DMS53 (cell line): ENCODE measurements around the gene SNRNP35.
A peak's percentile ranks its signal among the peaks of the same experiment; 100 is the strongest.
"Not testable (repeated sequence)": the region's sequence is repeated elsewhere in the genome, so short reads cannot be mapped to it uniquely, and the experiment has no call there.

ENCODE experiments used
- DNase-seq: peaks from one replicate; lab custom pipeline; 2025; lab: John Stamatoyannopoulos, UW

SNRNP35 gene

DNA sequence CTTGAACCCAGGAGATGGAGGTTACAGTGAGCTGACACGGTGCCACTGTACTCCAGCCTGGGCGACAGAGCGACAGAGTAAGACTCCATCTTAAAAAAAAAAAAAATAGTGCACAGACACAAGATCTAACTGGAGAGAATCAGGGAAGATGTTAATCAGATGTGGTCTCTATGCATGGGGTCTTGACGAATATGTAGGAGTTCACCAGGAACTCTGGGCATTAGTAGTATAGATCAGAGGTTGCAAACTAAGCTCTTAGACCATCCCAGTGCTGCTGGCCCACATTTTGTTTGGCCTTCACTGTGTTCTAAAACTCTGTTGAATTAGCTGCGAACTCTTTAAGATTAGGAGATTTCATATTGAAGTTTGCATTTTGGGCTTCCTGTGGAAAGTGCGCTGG lies 31.6 kb downstream of the SNRNP35 start:
- no peak for DNase-seq

- no peak for DNase-seq
These were observed 32.1 kb downstream of the SNRNP35 start for GRCh38 chr12:123490089-123490488.

DNA sequence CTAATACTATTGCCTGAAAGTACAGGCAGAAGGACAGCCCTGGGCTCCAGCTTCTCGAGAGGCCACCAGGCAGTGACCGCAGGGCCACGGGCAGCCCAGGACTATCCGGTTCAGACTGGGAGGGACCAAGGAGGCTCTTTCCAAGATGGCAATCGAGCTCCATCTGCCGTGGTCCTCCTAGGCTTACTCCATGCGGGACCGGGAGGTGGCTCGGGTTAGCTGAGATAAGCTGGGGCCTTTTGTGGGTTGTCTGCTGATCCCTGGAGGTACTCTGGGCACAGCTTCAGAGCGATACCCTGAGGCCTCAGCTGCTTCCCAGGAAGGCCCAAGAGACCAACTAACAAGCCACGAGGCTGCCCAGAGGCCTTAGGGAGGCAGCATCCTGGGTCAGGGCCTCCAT lies 33.1 kb downstream of the SNRNP35 start:
- no peak for DNase-seq

DNA sequence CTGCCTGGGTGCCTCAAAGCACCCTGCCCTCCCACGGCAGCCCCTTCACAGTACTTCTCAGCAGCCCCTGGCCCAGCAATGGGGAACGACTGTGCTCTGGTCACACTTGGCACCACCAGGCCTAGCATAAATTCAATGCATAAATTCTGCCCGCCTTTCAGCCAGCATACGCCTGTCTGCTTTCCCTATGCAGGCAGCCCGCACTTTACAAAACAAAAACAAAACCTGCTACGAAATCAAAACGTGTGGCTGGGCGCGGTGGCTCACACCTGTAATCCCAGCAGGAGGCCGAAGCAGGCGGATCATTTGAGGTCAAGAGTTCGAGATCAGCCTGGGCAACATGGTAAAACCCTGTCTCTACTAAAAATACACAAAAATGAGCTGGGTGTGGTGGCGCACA lies 33.5 kb downstream of the SNRNP35 start:
- no peak for DNase-seq

DNA sequence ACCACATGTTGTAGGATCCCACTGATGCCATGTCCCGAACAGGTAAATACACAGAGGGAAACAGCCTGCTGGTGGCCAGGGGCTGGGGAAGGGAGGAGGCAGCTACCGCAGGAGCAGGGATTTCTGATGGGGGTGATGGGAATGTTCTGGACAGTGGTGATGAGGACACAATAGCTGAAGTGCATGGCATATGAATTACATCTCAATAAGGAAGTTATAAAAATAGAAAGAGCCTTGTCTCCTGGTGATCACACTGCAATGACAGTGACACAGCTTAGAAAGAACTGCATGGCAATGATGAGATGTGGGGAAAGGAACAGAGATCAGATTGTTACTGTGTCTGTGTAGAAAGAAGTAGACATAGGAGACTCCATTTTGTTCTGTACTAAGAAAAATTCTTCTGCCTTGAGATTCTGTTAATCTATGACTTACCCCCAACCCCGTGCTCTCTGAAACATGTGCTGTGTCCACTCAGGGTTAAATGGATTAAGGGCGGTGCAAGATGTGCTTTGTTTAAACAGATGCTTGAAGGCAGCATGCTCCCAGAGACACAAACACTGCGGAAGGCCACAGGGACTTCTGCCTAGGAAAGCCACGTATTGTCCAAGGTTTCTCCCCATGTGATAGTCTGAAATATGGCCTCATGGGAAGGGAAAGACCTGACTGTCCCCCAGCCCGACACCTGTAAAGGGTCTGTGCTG lies 34.5 kb downstream of the SNRNP35 start:
- peak; percentile 47 for DNase-seq

- no peak for DNase-seq
These were observed 36.3 kb downstream of the SNRNP35 start for GRCh38 chr12:123494124-123494851.

DNA sequence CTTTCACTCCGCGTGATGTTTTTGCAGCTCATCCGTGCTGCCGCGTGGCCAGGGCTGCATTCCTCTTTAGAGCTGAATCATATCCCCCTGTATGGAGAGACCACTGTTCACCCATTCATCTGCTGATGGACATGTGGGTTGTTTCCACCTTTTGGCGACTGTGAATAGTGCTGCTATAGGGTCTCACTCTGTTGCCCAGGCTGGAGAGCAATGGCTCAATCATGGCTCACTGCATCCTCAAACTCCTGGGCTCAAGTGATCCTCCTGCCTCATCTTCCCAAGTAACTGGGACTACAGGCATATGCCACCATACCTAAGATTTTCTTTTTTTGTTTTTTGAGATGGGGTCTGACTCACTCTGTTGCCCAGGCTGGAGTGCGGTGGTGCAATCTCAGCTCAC lies 39.1 kb downstream of the SNRNP35 start:
- DNase-seq: no peak

GRCh38 chr12:123498126-123498825 lies 40.3 kb downstream of the SNRNP35 start:
- DNase-seq: no peak

GRCh38 chr12:123499332-123499731 lies 41.4 kb downstream of the SNRNP35 start:
- no peak for DNase-seq

DNA sequence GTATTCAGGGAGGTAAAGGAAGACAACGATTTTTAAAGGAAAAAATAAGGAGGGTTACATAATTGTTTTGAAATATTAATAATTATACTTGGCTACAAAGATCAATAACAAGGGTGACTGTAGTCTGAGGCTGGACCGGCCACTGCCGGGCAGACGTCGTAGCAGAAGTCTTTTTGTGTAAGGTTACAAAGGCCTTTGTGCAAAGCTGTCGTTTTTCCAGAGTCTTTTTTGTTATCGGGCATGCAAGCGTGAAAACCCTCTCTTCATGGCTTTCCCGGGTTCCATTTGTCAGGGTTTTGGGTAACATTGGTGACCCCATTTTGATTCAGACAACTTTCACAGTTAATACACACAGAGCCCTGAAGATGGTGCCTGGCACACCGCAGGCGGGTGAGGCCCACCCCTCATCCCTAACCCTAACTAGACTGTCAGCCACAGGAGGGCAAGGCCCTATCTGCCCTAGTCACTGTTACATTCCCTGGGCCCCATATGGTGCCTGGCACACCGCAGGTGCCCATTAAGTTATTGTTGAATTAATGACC lies 44.3 kb downstream of the SNRNP35 start:
- DNase-seq: no peak

DNA sequence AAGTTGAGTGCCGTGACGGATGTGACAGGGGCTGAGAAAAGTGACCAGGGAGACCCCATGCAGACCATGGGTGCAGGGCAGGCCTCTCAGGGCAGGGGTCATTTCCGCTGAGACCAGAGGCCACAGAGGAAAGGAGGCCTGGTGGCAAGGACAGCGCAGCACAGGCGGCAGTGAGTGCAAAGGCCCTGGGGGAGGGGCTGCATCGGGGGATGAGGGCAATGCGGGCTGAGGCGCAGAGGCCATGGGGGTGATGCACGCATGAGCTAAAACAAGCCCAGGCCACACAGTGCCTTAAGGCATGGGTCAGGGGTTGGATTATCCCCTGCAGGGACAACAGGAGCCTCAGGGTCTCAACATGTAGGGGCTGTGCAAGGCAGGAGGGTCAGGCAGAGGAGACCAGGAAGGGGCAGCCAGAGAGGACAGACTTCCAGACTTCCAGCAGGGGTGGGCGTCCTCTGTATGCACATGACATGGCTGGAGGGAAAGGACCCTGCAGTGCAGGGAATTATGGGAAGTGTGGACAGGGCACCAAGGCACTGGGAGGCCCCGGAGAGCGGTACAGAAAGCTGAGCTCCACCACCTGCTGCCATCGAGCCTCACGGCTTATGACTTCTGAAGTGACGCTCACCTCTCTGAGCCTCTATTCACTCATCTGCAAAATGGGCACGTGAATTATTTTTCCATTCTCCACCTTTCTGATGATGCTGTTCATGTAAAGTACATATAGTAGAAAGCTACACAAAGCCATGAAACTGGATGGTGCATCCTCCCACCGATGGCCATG lies 48.3 kb downstream of the SNRNP35 start:
- DNase-seq: no peak

GRCh38 chr12:123506843-123507236 lies 48.9 kb downstream of the SNRNP35 start:
- DNase-seq: no peak

DNA sequence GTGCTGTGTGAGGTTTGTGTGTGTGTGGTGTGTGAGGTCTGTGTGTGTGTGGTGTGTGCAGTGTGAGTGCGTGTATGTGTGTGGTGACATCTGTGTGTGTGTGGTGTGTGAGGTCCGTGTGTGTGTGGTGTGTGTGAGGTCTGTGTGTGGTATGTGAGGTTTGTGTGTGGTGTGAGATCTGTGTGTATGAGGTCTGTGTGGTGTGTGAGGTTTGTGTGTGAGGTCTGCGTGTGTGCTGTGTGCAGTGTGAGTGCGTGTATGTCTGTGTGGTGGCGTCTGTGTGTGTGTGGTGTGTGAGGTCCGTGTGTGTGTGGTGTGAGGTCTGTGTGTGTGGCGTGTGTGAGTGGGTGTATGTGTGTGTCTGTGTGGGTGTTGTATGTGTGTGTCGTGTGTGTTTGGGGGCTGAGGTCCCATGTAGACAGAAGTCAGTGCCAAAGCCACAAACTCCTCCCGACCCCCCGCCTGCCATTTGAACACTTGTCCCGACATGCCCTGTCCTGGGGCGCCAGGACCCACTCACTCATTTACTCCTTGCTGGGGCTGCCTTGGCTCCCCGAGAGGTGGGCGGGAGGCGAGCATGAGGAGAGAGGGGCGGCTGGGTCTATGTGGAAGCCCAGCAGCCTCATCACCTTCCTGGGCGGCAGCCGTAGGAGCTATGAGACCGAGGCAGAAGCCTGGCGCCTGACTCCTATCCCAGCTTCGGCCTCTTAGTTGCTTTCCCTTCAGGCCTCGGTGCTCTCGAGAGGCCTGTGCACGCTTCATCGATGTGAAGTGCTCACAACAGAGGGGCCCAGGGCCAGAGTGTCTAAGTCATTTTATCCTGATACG lies 55.1 kb downstream of the SNRNP35 start:
- peak; percentile 55 for DNase-seq

GRCh38 chr12:123513805-123514204 lies 55.9 kb downstream of the SNRNP35 start:
- no peak for DNase-seq

GRCh38 chr12:123514582-123515221 lies 56.8 kb downstream of the SNRNP35 start:
- DNase-seq: not testable (repeated sequence)

GRCh38 chr12:123516216-123516780 lies 58.4 kb downstream of the SNRNP35 start:
- no peak for DNase-seq
